Measurements from ENCODE around the gene OLFM1. TPM values are rescaled to one million over a fixed set of nuclear protein-coding genes. Genes with fewer than 3 reads are reported as not detected.

Gene OLFM1
- total and polyA plus RNA-seq, 2 donors (not counting 1 experiment from before 2014, with no cell fraction given) = 0.07 TPM; not detected in 1

- ATAC-seq (ENCODE audit: low read depth) (no peak), DNase-seq (no peak)
- H3K27me3 ChIP-seq (replicated peaks in 1 of 4; ENCODE audit: control extremely low read depth in 1 of 4, control insufficient read depth in 3 of 4, insufficient read depth in 4 of 4, low read length in 3 of 4) = peaks cover 0 to 9% (median 0%) of the 10 kb centered on the region in 4 experiments
- no peak overlapping the region for H3K4me3 ChIP-seq (ENCODE audit: control extremely low read depth in 1 of 5, extremely low read depth in 1 of 5, insufficient read depth in 1 of 5, low read depth in 2 of 5, low read length in 4 of 5)
- ChIA-PET CTCF (no interaction called here), POLR2A (no interaction called here)
- no peaks in the 10 kb centered on the region for H3K4me1 Mint-ChIP-seq
- H4K20me1 ChIP-seq (ENCODE audit: control insufficient read depth, insufficient read depth, low read length, poor library complexity, severe bottlenecking) = no peaks in the 10 kb centered on the region
- H3K79me2 ChIP-seq (ENCODE audit: control insufficient read depth, insufficient read depth, low read length) = no peaks in the 10 kb centered on the region
- H3K27ac Mint-ChIP-seq = no peak overlapping the region
- no peak overlapping the region for H2AFZ ChIP-seq (ENCODE audit: insufficient read depth, low read depth, low read length, poor library complexity, severe bottlenecking)
- H3K9me3 ChIP-seq (ENCODE audit: control extremely low read depth in 1 of 3, control insufficient read depth in 2 of 3, insufficient read depth in 1 of 3, low read length in 2 of 3) = peaks cover 0 to 3% (median 0%) of the 10 kb centered on the region in 3 donors
- H3K27ac ChIP-seq (ENCODE audit: low read length in 2 of 2) = no peak overlapping the region
- H3K4me1 ChIP-seq (ENCODE audit: control insufficient read depth in 2 of 2, insufficient read depth in 2 of 2, low read length in 2 of 2) = no peaks in the 10 kb centered on the region
- no peaks in the 10 kb centered on the region for H3K36me3 ChIP-seq (replicated peaks in 1 of 2; ENCODE audit: control extremely low read depth in 1 of 2, control insufficient read depth in 1 of 2, extremely low read depth in 1 of 2, insufficient read depth in 2 of 2, low read length in 1 of 2)
- TF ChIP-seq, protein P1, sequence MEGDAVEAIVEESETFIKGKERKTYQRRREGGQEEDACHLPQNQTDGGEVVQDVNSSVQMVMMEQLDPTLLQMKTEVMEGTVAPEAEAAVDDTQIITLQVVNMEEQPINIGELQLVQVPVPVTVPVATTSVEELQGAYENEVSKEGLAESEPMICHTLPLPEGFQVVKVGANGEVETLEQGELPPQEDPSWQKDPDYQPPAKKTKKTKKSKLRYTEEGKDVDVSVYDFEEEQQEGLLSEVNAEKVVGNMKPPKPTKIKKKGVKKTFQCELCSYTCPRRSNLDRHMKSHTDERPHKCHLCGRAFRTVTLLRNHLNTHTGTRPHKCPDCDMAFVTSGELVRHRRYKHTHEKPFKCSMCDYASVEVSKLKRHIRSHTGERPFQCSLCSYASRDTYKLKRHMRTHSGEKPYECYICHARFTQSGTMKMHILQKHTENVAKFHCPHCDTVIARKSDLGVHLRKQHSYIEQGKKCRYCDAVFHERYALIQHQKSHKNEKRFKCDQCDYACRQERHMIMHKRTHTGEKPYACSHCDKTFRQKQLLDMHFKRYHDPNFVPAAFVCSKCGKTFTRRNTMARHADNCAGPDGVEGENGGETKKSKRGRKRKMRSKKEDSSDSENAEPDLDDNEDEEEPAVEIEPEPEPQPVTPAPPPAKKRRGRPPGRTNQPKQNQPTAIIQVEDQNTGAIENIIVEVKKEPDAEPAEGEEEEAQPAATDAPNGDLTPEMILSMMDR (IDR thresholded peaks at IDR 0.05) = no peak
- no peak for TF ChIP-seq EZH2 (IDR thresholded peaks at IDR 0.05; ENCODE audit: borderline replicate concordance, insufficient read depth, low read depth, low read length, poor library complexity, severe bottlenecking)
- H3K4me3 Mint-ChIP-seq = no peak overlapping the region
- WGBS (ENCODE audit: insufficient coverage) = 75% methylated on average over 8 of the region's 9 CpGs
- peaks cover 7% of the 10 kb centered on the region for H3K27me3 Mint-ChIP-seq
- no peak overlapping the region for H3K4me2 ChIP-seq (replicated peaks; ENCODE audit: low read depth, low read length, poor library complexity, severe bottlenecking)
- no peaks in the 10 kb centered on the region for H3K9me3 Mint-ChIP-seq (ENCODE audit: insufficient read depth)
- H3K9ac ChIP-seq (ENCODE audit: low read length) = no peak overlapping the region
- intact Hi-C loops (cut with micrococcal nuclease) = no loop called here
Observed at GRCh38 chr9:135157856-135158563, 70.5 kb downstream of the OLFM1 start.

- no peaks in the 10 kb centered on the region for H3K9me3 Mint-ChIP-seq (ENCODE audit: insufficient read depth)
- Histone ChIP-seq H3K4me2 (replicated peaks; ENCODE audit: low read depth, low read length, poor library complexity, severe bottlenecking) (no peak overlapping the region), H2AFZ (ENCODE audit: insufficient read depth, low read depth, low read length, poor library complexity, severe bottlenecking) (no peak overlapping the region), H3K4me3 (ENCODE audit: control extremely low read depth in 1 of 5, extremely low read depth in 1 of 5, insufficient read depth in 1 of 5, low read depth in 2 of 5, low read length in 4 of 5) (no peak overlapping the region), H3K27me3 (replicated peaks in 1 of 4; ENCODE audit: control extremely low read depth in 1 of 4, control insufficient read depth in 3 of 4, insufficient read depth in 4 of 4, low read length in 3 of 4) (peaks cover 0 to 9% (median 0%) of the 10 kb centered on the region in 4 experiments), H3K27ac (ENCODE audit: low read length in 2 of 2) (no peak overlapping the region), H3K4me1 (ENCODE audit: control insufficient read depth in 2 of 2, insufficient read depth in 2 of 2, low read length in 2 of 2) (no peaks in the 10 kb centered on the region), H3K9me3 (ENCODE audit: control extremely low read depth in 1 of 3, control insufficient read depth in 2 of 3, insufficient read depth in 1 of 3, low read length in 2 of 3) (peaks cover 0 to 3% (median 0%) of the 10 kb centered on the region in 3 donors), H4K20me1 (ENCODE audit: control insufficient read depth, insufficient read depth, low read length, poor library complexity, severe bottlenecking) (no peaks in the 10 kb centered on the region), H3K36me3 (replicated peaks in 1 of 2; ENCODE audit: control extremely low read depth in 1 of 2, control insufficient read depth in 1 of 2, extremely low read depth in 1 of 2, insufficient read depth in 2 of 2, low read length in 1 of 2) (no peaks in the 10 kb centered on the region), H3K9ac (ENCODE audit: low read length) (no peak overlapping the region), H3K79me2 (ENCODE audit: control insufficient read depth, insufficient read depth, low read length) (no peaks in the 10 kb centered on the region)
- intact Hi-C loops (cut with micrococcal nuclease) = no loop called here
- ATAC-seq (ENCODE audit: low read depth) (no peak), DNase-seq (no peak)
- H3K4me3 Mint-ChIP-seq = no peak overlapping the region
- TF ChIP-seq, protein P1 (IDR thresholded peaks at IDR 0.05) = no peak
- no peak for TF ChIP-seq EZH2 (IDR thresholded peaks at IDR 0.05; ENCODE audit: borderline replicate concordance, insufficient read depth, low read depth, low read length, poor library complexity, severe bottlenecking)
- no peaks in the 10 kb centered on the region for H3K4me1 Mint-ChIP-seq
- H3K27ac Mint-ChIP-seq = no peak overlapping the region
- ChIA-PET CTCF (no interaction called here), POLR2A (no interaction called here)
- WGBS (ENCODE audit: insufficient coverage) = 82% methylated on average over 6 of the region's 6 CpGs
- peaks cover 7% of the 10 kb centered on the region for H3K27me3 Mint-ChIP-seq
Observed at GRCh38 chr9:135158564-135158937, 71.1 kb downstream of the OLFM1 start.
